ENCODE measurements around the gene APOA5. TPM values are rescaled to one million over a fixed set of nuclear protein-coding genes. Genes with fewer than 3 reads are reported as not detected.

Gene APOA5
- total RNA-seq, 4 donors from 2014 or later: not detected

DNA sequence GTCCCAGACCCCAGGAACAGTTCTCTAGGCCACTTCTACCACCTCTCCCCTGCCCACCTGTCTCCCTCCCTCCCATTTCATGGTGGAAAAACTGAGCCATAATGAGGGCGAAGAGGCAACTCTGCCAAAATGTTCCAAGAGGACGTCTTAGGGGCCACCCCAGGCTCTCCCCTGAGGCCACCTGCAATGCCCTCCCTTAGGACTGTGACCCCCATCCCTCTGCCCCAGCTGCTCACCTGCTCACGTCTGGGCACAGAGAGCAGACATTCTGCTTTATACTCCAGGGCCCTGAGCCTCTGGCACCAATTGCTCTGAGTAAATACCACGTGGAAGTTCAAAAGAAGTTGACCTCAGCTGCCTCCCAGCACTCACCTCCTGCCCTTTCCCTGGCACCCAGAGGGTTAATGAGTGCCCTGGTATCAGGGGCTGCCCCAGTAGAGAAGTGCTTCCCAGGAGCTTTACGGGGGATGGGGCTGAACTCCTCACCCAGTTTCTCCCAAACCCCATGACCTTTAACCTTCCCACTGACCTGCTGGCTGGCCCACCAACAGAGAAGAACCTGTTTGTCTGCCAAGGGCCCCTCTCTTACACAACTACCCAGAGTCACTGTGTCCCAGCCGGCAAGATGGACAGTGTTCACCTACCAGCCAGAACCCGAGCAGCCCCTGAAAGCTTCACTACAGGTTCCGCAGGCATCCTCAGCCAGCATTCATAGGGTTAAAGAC lies 627 bp upstream of the APOA5 start:
- TF ChIP-seq, protein P1, sequence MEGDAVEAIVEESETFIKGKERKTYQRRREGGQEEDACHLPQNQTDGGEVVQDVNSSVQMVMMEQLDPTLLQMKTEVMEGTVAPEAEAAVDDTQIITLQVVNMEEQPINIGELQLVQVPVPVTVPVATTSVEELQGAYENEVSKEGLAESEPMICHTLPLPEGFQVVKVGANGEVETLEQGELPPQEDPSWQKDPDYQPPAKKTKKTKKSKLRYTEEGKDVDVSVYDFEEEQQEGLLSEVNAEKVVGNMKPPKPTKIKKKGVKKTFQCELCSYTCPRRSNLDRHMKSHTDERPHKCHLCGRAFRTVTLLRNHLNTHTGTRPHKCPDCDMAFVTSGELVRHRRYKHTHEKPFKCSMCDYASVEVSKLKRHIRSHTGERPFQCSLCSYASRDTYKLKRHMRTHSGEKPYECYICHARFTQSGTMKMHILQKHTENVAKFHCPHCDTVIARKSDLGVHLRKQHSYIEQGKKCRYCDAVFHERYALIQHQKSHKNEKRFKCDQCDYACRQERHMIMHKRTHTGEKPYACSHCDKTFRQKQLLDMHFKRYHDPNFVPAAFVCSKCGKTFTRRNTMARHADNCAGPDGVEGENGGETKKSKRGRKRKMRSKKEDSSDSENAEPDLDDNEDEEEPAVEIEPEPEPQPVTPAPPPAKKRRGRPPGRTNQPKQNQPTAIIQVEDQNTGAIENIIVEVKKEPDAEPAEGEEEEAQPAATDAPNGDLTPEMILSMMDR (IDR thresholded peaks at IDR 0.05; ENCODE audit: low read depth): no peak

DNA sequence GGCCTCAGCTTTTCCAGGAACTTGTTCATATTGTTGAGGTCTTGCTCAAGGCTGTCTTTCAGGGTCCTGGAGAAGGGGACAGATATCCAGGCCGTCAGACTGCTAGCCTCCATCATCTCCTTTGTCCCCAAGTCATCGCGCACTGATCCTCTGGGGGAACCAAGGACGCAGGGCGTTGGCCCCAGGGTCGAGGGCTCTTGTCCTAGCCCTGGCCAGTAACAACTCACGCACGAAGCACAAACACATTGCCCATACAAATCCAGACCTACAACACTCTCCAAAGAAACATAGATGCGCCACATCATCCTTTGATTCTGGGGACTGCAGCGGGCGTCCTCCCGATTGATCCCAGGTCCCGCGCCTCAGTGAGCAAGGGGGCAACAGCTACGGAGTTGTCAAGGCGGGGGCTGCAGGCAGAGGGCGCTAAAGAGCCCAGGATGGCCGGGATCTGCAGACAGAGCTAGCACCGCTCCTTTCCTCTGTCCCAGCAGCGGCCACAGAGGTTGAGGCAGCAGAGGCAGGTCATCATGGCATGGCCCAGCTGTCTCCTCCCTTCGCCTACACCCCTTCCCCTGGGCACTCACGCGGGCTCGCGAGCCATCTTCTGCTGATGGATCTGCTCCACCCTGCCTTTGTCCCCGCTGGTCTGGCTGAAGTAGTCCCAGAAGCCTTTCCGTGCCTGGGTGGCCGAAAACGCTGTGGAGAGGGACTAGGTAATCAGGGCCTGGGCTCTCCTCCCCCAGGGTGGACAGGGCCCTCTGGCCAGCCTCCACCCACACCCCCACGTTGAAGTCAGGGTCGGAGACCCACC lies 472 bp downstream of the APOA5 start:
- TF ChIP-seq, protein P1 (IDR thresholded peaks at IDR 0.05; ENCODE audit: low read depth): no peak

DNA sequence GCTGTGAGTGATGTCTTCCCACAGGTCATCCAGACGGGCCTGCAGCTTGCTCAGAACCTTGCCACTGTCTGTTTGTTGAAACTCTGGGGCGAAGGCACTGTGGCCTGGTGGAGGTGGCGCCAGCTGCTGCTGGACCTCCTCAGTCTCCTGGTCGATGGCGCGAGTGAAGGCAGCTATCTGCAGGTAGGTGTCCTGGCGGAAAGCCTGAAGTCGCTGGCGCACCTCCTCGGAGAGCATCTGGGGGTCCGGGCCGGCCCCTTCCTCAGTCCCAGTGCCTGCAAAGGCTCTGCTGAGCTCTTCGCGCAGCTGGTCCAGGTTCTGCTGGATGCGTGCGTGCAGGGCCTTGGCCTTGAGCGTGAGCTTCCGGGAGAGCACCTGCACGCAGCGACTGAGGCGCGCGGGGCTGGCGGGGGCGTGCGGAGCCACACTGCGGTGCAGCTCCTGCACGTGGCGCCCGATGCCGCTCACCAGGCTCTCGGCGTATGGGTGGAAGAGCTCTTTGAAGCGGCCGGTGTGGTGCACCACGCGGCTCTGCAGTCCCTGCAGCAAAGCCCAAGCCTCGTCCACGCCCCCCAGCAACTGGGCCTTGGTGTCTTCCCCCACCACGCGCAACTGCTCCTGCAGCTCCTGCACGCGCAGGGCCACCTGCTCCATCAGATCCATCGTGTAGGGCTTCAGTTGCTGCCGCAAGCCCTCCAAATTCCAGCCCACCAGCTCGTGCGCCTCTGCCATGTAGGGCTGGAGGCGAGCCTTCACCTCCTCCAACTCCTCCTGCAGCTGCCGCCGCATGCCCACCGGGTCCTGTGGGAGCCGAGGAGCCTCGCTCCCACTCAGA lies 1.3 kb downstream of the APOA5 start:
- TF ChIP-seq, protein P1 (IDR thresholded peaks at IDR 0.05; ENCODE audit: low read depth): no peak

DNA sequence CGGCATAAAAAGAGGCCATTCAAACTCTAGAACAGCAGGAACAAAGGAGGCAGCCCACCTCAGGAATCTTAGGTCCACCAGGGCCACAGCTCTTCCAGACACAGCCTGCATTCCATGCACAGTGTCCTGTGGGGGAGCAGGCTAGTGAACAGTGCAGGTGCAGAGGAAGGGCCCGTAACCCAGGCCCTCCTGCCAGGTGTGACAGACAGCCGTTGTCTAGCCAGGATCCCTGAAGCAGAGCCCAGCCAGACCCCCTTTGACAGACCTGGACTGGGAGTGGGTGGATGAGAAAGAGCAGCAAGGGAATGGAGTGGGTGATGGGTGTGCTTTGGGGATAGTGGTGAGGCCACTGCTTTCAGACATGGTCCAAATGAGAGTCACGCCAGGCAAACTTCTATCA lies 2.7 kb downstream of the APOA5 start:
- TF ChIP-seq, protein P1 (IDR thresholded peaks at IDR 0.05; ENCODE audit: low read depth): no peak

DNA sequence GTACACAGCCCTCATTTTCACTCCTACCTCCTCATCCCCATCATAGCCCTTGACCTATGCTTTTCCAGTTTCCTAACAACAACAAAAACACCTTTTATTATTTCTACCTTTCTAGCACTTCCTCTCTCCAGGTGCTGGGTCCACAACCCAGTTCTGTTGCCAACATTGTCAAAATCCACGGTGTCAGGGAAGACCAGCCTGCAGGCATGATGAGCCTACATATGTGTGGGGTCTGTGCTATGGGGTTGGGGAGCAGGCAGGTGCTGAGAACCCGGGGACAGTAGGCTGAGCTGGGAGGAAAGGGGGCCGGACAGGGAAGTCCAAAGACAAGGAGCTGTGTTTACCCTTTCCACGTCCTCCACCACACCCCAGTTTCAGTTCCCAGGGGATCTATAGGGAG lies 3.1 kb downstream of the APOA5 start:
- TF ChIP-seq, protein P1 (IDR thresholded peaks at IDR 0.05; ENCODE audit: low read depth): no peak

DNA sequence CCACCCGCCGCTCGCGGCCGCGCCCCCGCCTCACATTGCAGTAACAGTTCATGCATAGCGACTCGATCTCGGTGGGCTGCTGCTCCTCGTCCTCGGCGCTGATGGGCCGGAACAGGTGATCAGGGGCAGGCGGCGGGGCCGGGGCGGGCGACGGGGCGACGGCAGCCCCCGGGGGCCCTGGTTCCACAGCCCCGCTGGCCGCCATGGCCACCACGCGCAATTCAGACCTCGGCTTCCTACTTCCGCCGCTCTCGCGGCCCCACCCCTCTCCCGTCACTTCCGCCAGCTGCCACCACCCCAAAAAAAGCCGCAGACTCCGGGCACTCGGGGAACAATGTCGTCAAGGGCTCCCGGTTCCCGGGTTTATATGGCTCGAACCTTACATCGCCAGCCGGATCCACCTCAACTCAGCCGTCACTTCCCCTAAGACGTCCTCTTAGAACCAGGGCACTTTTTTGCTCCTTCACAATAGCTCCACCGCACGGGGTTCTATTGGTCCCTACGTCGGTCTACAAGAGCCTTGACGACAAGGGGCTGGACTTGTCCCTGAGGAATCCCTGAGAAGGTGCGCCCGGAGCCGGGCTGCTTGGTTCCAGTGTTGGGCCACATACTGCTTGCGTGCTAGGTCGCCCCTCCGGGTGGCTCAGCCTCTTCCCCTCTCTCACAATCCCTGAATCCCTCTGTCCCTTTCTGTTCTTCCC lies 3.7 kb downstream of the APOA5 start, which contains the start of gene ZPR1:
ZPR1 (minus strand) TSS at position 238 of the 701 bp plus-strand sequence; CDS start at position 205, 33 bp downstream.
- TF ChIP-seq, protein P1 (IDR thresholded peaks at IDR 0.05; ENCODE audit: low read depth): no peak
